Peyer's patch (tissue), 4 donors: ENCODE data around the gene FBN1.

ENCODE experiments used
- POLR2A ChIP-seq, 2 donors: fragments of 450-650 bp; IDR thresholded peaks; one replicate each; pipeline ENCODE4 v1.5.1; 2017; ENCODE audit warnings: antibody characterized with exemption in 2 of 2, mild to moderate bottlenecking in 2 of 2, moderate library complexity in 2 of 2
- TF ChIP-seq, protein P1 (sequence below), 6 experiments: fragments of 450-650 bp in 4 of 6; fragments of 200-600 bp in 2 of 6; sonication (generic) in 1 of 6; IDR thresholded peaks; one replicate each; pipeline ENCODE4 v1.5.1; 2017 to 2019; ENCODE audit warnings: antibody characterized with exemption in 6 of 6, mild to moderate bottlenecking in 3 of 6, moderate library complexity in 1 of 6

DNA sequence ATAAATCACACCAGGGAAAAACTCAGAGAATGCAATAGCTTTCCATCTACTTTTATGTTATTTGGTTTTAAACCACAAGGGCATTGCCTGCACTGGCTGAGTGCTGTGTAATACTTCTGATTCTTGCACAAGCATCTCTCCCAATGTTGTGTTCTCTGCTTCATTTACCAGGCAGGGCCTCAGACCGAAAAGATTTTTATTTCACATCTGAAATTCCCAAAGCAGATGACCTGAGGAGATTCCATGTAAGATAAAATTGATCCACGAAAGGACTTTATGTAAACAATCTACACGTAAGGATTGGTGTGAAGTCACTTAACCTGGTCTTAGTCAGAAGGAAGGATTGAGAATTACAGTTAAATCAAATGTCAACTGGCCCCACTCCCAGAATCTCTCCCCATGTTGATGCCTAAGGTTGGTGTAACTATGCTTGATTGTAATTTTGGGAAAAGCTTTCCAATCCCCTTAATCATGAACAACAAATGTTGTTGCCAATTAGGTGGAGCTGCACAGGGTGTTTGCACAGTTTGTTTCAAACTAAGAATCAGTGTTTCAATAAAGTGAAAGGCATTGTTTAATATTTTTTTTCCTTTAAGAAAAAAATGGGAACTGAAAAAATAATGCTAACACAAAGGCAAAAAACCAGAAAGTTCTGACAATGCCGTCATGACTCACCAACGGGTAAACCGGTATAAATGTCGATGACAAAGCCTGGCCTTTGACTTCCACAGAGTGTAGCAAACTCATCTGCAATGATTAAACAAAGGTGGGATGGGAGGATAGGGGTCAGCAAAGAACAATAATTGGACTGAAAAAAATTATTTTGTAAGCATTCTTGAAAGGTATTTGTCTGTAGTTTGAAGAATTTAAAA lies 185.7 kb downstream of the FBN1 start:
- TF ChIP-seq, protein P1, sequence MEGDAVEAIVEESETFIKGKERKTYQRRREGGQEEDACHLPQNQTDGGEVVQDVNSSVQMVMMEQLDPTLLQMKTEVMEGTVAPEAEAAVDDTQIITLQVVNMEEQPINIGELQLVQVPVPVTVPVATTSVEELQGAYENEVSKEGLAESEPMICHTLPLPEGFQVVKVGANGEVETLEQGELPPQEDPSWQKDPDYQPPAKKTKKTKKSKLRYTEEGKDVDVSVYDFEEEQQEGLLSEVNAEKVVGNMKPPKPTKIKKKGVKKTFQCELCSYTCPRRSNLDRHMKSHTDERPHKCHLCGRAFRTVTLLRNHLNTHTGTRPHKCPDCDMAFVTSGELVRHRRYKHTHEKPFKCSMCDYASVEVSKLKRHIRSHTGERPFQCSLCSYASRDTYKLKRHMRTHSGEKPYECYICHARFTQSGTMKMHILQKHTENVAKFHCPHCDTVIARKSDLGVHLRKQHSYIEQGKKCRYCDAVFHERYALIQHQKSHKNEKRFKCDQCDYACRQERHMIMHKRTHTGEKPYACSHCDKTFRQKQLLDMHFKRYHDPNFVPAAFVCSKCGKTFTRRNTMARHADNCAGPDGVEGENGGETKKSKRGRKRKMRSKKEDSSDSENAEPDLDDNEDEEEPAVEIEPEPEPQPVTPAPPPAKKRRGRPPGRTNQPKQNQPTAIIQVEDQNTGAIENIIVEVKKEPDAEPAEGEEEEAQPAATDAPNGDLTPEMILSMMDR (IDR thresholded peaks at IDR 0.05), result no peak
- TF ChIP-seq POLR2A (IDR thresholded peaks at IDR 0.05), result no peak
